GM19452 (cell line): ENCODE results near the gene TSPO.

ENCODE experiments used
- ATAC-seq: cut with Tn5 transposase; IDR thresholded peaks from one replicate; pipeline ENCODE4 v1.9.1; 2021; ENCODE audit not compliant: unreplicated experiment

Gene TSPO

DNA sequence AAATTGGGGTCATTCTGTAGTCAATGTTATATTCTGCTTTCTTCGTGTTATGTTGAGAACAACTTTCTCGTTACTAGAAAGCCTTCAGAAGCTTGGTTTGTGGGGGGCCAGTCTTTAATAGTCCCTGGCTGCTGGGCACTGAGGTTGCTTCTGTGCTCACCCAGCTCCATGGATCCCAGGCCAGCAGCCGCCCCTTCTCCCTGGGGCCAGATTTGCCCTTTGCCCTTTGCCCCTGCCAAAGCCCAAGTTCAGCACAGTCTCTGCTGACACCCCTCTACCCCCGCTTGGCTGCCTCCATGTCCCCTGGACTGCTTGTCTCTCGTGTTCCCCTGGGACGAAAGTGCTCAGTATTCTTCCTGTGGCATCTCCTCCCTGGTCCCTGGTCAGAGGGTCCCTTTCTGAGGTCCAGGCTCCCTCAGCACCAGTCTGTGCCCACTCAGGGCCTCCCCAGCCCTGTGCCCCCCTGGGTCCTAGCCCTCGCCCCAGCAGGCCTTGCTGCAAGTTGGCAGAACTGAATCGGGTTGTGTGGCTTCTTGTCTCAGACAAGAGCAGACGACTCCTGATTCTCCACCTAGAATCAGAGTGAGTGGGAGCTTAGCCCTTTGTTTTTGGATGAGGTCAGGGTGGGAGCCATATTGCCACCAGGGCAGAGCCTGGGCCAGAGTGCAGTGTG, 6.7 kb downstream of the TSPO start:
- no peak for ATAC-seq

DNA sequence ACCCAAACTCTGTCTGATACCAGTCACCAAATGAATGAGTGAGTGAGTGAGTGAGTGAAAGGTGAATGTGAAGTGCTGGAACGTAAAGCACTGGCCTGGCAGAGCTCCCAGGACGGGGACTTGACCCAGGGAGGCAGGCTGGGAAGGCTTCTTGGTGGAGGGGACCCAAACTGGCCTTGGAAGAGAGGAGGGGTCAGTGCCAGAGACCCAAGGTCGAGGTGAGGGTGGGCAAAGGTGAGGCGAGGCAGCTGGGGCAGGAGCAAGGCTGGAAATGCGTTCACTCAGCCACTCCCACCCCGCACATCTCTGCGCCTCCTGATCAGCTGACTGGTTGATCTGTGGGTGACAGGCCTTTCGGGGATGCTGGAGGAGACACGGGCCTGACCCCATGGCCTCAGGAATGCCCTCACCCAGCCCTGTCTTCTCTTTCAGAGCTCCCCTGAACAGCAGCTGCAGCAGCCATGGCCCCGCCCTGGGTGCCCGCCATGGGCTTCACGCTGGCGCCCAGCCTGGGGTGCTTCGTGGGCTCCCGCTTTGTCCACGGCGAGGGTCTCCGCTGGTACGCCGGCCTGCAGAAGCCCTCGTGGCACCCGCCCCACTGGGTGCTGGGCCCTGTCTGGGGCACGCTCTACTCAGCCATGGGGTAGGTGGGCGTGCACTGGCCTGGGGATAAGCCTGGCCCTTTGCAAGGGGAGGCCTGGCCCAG, 7.6 kb downstream of the TSPO start:
- no peak for ATAC-seq

DNA sequence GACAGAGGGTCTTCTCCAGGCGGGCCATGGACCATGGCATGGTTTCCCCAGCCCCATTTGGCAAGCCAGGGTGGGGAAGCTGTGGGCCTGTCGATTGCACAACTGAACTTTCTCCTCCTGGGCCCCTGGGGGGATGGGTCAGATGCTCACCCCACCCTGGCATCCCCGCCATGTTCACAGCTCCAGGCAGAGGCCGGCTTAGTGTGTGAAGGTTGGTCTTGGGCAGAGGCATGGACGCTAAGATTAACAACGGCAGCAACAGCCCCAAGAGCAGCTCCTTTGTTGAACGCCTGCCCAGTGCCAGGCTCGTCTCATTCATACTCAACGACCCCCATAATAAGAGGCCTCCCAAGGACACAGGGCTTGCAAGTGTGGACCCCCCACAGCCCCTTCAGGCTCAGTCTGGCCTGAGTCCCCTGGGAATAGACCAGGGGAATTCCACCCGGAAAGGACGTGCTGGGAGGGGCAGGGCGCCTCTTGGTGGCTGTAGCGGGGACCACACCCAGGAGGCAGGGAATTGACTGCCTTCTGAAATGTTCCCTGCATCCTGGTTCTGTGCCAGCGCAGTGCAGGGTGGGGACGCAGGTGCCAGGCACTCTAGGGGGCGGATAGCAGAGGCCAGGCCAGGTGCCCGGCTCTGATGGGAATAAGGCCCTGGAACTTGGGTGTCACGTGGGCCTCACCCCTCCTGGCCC, 8.3 kb downstream of the TSPO start:
- no peak for ATAC-seq

DNA sequence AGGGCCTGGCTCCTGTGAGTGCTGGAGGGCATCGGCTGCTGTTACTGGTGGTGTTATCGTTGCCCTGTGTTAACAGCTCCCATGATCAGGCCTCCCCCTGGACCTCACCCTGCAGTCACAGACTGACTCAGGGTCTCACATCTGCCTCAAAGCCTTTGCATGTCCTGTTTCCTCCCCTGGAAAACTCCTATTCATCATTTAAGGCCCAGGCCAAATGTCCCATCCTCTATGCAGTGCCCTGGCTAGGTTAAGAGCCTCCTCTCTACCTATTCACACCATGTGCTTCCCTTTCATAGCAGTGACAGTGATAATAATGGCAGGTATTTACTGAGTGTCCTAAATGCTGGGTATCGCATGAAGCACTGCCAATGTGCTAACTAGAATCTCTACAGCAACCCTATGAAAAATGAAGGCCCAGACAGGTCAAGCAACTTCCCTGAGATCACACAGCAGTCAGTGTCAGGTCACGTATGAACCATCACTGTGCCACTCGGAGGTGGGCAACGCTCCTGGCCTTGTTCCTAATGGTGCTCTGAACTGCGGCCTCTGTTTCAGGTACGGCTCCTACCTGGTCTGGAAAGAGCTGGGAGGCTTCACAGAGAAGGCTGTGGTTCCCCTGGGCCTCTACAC, 9.3 kb downstream of the TSPO start:
- ATAC-seq, result no peak

DNA sequence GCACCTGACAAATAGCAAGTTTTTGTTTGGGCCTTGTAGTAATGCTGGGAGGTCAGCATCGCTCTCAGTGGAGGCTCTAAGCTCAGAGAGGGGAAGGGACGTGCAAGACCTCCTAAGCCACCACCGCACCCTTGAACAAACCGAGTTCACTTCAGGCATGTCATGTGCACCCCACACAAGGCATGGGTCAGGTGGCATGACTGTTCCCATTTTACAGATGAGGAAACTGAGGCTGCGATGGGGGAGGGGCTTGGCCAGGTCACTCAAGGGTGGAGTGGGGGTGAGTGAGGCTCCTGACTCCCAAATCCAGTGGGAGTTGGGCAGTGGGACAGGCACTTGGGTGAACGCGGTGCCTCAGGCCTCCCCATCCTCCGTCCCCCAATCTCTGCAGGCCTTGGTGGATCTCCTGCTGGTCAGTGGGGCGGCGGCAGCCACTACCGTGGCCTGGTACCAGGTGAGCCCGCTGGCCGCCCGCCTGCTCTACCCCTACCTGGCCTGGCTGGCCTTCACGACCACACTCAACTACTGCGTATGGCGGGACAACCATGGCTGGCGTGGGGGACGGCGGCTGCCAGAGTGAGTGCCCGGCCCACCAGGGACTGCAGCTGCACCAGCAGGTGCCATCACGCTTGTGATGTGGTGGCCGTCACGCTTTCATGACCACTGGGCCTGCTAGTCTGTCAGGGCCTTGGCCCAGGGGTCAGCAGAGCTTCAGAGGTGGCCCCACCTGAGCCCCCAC, 11.2 kb downstream of the TSPO start:
- no peak for ATAC-seq

DNA sequence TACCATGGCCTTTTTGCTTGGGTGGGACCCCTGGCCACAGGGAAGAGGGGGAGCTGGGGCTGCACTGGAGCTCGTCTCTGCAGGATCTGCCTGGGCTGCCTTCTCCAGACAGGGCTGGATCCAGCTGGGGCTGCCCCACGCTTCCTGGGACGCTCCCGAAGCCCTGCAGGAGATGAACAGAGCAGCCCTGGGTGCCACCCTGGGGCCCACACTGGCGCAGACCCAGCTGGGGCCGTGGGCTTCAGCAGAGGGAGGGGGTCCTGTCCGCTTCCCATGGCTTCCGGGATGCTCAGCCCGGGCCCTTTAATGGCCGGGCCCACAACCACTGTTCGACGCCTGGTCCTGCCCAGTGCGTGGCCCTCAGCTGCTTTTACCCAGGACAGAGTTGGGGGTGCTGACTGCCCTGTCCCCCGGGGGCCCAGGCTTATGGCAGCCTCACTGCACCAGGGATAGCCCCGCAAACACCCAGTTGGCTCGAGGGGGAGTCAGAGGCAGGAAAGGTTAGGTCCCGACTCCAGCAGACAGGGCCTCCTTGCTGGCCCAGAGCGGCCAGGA, 12.0 kb downstream of the TSPO start:
- no peak for ATAC-seq

DNA sequence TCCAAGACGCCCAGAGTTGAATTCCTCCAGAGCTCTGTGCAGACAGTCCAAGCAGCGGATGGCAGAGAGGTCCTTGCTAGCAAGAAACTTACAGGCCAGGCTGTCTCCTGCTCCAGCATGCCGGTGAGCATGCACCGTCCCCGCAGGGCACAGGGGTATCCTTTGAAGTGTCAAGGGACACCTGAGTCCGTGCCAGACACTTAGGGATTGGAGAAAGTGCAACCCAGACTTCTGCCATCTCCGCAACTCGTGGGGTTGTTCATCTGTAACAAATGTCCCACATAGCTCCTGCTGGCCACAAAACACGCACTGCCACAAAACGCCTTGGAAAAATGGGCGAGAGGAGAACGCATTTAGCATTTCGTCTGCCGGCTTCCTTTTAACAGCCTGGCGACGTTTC, 13.3 kb downstream of the TSPO start:
- no peak for ATAC-seq

DNA sequence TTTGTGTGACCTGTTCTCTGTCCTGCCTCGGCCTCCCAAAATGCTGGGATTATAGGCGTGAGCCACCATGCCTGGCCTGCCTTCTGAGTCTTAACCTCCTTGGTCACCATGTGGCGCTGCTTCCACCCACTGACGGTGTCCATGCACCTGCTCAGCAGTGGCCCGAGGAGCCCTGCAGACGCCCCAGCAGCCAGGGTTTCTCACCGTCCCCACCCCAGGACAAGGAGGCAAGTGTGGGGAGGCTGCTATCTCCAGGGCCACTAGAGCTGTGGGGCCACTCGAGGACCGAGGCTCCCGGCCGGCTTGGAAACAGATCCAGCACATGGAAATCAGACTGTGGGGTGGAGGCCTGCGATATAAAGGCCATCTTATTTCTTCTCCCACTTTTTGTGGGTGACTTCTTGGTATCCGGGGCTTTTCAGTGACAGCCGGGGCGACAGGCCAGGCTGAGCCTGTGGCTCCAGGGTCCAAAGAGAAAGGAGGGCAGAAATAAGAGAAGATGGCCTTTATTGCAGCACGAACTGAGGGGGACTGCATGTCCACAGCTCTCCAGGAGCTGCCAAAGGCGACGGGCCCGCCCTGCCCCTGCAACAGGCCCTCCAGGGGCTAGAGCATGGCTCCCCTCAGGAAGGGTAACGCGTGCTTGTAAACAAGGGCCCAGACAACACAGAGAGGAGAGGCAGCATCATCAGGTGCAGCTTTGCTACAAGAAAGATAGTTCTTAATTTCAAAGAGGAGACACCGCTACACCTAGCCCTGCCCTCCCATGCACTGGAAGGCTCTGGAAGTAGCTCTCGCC, 15.0 kb downstream of the TSPO start:
- no peak for ATAC-seq

DNA sequence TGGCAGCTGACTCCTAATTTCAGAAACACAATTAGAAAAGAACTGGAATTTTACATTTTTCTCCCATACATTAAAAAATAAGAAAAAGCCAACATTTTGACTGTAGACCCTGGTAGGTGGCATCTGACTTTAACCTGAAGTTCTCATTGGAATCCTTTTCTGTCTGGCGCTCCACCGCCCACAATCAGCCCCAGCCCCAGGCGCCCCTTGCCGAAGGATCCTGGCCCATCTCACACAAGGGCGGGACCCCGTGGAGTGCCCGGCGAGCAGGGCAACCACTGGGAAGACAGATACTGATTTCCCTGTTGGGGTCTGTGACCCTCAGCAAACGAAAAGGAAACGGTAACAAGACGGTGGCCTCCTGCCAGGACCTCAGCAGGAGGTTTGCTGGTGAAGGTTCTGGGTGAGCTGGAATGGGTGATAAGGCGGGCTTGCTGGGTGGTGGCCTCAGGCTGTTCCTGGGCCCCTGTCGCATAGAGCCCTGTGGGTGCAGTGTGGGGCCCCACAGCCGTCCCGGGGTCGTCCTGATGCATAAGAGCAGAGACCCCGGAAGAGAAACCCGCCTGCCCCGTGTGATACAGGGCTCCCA, 15.7 kb downstream of the TSPO start:
- no peak for ATAC-seq

DNA sequence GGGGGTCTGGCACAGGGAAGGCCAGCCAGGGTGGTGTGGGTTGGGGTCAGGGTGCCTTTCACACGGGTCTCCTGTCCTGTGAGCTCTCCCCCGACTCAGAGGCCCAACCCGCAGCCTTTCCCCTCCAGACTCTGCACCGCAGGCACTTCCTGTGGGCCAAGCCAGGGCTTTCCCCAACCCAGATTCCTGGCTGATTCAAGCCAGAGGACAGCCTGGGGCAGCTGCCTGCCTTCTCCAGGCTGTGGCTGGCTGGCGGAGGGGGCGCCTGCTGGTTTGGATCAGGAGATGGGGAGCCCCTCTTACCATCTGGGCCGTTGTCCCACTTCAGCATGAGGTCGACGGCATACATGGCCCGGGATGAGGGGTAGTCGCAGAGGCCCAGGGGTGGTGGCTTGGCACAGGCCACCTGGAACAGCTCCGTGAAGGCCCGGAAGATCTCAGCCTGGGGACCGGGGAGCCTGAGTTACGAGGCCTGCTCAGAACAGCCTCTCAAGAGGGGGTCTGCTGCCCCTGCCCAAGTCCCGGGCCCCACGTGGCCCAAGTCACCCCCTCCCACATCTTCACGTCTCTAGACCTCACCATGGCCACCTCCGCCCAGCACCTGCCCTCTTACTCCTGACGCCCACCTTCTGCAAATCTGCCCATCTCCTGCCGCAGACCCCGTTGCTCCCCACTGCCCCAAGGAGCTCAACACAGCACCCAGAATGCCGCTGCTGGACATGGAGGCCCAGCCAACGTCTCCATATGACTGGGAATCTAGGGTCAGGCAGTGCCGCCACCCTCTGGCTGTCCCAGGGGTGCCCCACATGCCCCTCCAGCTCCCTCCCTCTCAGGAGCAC, 17.3 kb downstream of the TSPO start:
- no peak for ATAC-seq

DNA sequence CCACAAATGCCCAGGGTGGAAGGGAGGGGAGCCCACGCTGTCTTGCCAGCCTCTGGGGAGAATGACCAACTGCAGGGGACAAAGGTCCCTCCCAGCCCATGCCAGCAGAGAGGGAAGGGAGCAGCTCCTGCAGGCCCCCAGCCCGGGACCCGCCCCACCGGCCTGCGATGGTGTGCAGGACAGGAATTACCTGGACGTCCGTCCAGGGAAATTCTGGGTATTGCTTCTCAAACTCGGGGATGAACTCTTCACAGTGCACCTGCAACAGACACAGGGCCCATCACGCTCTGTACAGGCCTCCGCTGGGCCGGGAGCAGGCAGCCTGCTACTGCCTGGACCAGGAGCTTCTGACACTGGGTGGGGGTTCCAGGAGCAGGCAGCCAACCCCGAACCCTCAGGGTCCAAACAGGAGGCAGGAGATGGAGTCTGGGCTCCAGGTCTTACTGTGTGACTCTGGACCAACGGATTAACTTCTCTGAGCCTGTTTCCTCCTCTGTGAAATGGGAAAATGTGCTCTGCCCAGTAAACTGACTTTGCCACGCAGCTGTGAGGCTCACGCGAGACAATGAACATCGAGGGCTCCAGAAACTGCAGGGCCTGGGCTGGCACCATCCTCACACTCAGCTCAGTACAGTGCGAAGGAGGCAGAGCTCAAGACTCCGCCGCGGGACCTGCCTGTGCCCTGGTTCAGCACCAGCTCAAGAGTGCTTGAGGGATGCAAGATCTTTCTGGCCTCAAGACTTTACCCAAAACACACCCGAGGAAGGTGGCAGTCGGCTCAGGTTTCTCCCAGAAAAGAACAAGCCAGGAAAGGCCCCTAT, 18.2 kb downstream of the TSPO start:
- no peak for ATAC-seq

DNA sequence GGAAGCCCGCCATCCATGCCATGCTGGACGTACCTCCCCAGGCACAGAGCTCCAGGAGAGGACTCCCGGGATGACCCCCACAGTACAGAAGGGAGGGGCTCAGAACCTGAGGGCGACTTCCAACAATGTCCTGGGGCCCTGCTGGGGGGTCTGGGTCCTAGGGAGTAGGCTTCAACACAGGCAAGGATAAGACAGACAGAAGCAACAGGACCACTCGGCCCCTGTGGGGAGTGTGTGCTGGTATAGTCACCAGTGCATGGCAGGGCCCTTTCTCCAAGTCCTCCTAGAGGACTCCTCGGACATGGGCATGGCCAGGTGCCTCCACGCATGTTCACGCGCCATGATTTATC, 18.7 kb downstream of the TSPO start:
- ATAC-seq, result no peak

DNA sequence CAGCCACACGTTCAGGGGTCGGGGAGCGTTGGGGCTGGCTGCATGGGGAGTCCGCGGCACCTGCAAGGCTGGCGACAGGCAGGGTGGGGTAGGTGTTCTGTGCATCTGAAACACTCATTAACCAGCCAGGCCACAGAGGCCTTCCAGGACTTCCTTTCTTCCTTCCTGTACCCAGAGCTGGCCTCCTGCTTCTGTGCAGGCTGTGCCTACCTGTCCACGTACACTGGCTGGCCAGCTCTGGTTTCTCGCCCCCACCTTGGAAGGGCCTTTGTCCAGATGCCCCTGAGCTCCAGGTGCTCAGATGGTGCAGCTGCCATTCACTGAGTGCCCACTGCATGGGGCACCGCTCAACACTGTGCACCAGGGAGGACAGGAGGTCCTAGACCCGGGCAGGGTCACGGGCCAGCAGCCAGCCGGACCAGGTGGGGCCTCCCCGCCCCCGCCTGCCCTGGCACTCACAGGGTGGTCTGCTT, 19.7 kb downstream of the TSPO start:
- no peak for ATAC-seq

DNA sequence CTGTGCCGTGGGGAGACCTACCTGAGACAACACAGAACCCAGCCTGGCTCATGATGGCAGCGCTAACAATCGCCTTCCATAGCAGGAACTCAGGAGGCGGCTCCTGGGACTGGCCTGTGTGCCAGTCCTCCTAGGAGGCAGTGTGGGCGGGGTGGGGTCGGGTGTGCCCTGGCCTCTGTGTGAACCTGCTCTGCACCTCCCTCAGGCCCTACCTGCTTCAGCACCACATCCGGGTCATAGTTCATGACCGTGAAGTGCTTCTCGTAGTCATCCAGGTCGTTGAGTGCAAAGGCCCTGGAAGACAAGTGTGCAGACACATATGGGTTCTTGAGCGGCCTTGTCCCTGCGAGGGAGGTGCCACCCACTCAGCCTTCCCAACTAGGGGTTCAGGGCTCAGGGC, 20.2 kb downstream of the TSPO start:
- ATAC-seq, result no peak

DNA sequence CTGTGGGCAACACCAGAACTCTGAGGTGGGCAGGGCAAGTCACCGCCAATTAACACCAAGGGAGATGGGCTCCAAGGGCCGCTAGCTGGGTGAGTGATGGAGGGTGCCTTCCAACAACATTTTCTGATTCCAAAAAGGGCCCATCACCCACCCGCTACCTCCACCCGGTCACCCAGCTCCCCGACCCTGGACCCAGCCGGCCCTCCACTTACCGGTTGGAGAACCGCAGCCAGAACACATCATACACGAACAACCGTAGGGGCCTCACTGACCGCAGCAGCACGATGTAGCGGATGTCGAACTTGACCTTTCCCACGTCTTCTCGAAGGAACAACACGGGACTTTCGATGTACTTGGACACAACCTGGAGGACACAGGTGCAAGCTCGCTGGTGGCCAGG, 20.8 kb downstream of the TSPO start:
- ATAC-seq, result no peak

DNA sequence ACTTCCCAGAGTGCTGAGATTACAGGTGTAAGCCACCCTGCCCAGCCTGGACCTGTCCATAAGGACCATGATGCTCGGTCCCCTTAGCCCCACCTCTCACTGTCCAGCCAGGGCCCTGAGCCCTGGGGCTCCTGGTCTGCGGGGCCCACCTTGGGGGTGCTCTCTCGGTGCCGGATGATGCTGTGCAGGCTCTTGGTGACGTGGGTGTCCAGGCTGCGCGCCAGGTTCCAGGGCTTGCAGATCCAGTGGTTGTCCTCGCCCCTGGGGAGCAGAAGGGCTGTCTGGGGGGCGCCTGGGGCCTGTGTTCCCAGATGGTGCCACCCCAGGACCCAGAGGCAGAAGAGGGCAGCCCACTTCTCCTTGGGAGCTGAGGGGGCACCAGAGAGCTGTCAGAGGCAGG, 22.2 kb downstream of the TSPO start:
- ATAC-seq, result no peak

DNA sequence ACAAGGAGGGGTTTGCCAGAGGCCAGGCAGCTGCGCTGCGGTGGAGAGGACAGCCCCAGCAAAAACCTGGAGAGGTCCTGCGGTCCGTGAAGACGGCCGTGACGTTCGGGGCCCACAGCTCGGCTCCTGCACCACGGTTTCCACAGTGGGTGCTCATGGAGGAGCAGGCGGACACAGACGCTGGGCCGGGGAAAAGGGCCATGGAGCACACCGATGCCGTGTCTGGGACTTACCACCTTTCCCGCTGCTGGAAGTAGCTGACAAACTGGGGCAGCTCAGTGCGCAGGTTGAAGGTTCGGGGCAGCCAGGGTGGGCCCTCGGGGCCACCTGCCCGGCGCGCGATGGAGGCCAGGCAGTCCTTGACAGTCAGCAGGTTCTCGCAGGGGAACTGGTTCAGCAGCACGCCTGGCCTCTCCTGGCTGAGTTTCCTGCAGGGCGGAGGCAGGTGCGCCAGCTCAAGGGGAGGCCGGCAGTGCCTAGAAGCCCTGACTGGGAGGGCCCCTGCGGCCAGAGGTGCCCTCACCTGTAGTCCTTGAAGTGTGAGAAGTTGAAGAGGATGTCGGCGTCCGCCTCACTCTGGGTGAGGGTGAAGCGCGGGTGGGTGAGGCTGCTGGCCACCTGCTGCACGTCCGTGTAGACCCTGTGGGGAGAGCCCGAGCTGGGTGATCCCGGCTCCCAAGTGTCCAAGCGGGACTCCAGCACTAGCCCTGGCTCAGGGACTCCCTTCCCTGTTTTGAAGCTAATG, 22.8 kb downstream of the TSPO start:
- no peak for ATAC-seq
